Measurements from ENCODE around the gene DOCK2.

DOCK2 gene

DNA sequence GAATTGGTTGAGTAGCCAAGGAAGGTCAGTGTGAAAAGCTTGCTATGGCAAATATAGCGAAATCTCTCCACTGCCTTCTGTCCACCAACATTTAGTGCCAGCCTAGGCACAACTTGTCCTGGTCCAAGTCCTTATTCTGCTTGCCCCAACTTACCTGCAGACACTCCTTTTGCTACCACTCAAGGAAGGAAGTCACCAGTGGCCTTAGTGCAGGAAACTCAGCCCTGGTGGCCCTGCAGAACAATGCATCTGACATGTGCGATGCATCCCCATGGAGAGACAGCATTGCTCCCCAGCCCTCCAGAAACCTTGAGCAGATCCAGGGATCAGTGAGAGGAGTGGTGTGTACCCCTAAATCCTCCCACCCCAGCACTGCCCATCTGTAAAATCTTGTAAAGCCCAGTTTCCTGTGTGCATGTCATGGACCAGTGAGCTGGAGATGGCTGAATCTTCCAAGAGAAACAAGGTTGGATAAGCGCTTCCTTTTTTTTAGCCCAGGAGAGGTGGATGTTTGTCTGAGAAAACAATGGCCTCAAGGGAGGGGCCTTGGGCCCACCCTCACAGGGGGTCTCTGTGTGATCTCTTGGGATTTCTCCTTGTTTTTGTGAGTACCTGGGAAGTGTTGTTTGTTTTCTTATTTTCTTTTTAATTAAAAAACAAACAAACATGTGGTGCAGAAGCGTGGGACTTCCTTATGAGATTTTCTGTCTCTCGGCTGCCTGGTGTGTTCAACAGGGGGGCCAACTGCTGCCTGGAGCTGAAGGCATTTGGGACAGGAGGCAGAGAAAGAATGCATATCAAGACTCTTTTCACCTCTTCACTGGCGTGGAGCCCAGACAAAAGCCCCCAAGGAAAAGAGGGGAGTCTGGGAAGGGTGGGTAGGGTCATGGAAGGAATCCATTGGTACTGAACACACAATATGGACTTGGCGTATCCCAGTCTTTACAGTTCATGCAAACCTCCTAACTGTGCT, 472.3 kb downstream of the DOCK2 start:
- DNase-seq = no peak

DNA sequence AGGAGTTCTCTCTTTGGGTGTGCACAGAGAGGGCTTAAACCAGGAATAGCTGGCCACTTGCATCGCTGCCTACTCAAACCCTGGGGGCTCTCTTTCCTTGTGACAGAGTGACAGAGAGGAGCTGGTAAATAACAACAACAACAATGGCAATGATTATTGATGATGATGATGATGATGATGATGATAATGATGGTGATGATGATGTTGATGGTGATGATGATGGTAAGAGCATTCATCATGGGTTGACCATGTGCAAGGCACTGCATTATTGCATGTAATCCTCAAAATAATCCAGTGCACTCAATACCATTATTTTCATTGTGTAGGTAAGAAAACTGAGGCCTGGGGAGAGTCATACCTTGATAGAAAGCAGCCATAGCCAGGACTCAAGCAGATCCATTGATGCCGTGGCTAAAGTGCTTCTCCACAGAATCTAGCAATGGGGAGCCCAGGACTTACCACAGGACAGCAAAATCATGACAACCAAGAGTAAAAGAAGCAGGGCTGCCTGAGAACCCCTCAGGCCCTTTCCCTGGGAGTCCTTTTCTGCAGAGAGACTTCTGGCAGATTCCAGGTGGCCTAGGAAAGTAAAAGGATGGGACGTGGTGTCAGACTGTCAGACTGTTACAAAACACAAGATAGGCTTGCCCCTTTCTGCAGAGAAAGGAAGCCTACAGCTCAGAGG, 473.5 kb downstream of the DOCK2 start:
- no peak for DNase-seq

DNA sequence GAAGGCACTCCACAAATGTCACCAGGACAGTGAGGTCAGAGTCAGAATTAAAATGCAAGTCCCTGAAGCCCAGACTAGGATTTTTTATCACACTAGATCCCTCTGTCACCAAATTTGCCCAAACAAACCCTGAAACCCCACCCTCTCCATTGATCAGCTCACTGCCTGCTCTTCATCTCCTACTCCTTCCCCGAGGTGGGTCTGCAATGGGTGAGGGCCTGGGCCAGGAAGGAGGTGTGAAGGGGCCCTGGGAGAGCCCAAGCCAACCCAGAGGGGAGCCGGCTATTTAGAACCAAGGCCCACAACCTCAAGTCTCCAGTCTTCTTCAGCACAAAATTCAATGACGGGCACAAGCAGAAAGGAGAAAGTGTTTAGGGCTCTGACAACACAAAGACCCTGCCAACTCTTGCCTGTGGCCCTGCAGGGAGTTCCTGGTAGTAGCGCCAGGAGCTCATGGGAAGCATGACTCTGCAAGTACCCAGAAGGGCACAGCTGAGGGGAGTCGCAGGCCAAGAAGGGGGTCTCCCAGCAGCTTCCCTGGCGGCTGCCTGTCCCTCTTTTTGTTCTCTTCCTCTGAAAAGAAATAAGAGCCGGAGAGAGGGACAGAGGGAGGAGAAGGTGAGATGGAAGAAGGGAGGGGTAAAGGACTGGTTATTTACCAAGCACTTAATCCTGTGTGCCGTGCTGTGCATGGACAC, 474.2 kb downstream of the DOCK2 start:
- DNase-seq = no peak

DNA sequence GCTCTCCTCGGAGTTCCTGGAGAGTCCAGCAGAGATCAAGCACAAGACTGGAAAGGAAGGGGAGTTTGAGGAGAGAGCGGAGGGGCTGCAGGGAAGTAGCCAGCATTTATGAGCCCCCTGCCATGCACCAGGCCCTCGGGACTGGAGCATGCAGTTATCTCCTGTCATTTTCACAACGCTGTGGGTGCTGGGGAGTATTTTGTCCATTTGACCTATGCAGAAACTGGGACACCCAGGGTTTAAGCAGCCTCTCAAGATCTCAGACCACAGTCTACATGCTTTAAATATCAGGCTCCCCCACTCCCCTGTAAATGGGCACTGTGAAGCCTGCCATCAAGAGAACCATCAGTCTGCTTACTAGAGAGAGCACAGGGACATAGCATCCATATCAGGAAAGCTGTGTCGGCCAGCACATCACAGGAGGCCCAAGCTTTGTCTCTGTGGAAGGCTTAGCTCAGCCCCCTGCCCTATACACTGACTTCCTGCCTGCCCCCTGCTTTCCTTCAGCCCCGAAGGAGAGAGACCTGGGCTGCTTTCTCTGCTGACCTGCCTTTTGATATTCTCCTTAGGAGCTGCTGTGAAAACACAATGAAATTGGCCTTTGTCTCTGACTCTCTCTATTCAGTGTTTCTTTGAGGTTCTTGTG, 475.9 kb downstream of the DOCK2 start:
- no peak for DNase-seq

DNA sequence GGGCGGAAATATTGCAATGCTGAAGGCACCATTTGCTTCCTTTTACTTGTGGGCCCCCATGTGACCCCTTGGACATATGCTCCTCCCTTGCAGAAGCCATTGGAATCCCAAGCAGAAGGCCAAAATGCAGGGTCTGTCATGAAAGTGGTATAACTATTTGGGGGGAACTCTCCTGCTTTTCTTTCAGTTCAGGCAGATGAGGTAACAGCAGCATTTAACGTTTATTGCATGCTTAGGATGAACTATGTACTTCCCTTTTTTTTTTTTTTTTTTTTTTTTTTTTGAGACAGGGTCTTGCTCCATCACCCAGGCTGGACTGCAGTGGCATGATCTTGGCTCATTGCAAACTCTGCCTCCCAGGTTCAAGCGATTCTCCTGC, 476.4 kb downstream of the DOCK2 start:
- no peak for DNase-seq

DNA sequence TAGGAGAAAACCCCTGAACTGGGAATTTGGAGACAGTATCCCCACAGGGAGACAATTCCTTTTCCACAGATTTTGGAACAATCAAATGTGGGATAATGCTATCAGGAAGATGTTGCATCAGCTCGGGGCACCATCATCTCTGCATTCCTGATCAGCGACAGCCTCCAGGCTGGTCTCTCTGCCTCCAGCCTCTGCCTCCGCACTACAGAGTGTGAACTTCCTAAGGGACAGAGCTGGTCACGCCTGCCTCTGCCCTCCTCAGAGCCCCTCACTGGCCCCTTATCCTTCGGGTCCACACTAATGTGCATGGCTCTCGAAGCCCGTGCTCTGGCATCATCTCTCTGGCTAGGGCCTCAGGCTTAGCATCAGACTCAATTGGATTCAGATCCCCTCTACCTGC, 477.2 kb downstream of the DOCK2 start:
- DNase-seq = no peak

DNA sequence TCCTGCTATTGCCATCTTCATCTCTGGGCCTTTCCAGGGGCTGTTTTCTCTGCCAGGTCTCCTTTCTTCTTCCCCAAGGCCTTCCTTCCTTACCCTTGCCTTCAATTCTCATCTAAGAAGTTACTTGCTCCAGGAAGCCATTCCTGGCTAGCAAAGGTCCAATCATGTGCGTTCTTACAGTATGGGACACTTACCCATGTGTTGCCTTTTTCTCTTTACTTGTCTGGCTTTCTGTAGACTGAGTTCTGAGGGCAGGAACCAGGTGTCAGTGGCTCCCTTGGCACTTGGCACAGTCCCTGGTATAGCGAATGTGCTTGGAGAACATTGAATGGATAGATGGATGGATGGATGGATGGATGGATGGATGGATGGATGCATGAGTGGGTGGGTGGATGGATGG, 478.9 kb downstream of the DOCK2 start:
- DNase-seq = no peak

DNA sequence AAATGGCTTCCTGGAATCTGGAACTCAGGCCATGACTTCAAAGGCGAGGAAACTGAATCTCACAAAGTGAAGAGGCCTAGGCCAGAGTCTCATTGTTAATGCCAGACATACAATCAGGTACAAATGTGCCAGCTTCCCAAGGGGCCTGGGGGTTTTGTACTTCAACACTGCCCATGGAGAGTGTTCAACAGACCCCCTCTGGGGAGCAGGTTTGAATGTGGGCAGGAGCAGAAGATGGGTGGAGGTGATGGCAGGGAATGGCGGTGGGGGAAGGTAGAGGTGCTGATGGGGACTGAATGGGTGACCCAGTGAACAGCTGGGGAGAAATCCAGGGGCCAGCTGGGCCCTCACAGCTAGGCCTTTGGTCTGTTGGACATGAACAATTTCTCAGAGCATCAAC, 480.7 kb downstream of the DOCK2 start:
- no peak for DNase-seq

DNA sequence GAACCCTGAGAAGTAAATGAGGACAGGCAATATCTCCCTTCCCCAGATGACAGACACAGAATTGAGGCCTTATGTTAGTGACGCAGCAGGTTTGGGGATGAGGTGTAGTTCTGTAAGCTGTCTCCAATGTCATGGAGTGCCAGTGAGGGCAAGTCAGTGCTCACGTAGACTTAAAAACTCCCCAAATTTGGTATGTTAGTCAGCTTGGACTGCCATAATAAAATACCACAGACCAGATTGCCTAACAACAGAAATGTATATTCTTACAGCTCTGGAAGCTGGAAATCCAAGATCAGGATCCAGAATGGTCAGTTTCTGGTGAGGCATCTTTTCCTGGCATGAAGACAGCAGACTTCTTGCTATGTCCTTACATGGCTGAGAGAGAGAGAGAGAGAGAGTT, 483.5 kb downstream of the DOCK2 start:
- no peak for DNase-seq

DNA sequence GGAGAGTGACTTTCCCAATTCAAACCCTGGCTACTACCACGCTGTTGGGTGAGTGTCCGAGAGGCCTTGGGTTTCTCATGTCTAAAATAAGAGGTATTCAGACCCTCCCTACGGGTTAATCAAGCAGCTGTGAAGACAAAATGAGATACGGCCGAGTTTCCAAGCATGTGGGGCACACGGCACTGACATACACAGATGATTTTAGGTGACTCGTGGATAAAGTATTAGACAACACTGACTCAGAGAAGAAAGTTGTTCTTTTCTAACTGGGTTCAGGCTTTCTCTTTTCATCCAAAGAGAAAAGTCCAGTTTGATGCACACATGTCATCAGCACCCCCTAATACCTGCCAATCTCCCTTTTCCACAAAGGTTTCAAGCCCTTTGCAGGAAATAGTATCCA, 484.2 kb downstream of the DOCK2 start:
- DNase-seq = no peak

DNA sequence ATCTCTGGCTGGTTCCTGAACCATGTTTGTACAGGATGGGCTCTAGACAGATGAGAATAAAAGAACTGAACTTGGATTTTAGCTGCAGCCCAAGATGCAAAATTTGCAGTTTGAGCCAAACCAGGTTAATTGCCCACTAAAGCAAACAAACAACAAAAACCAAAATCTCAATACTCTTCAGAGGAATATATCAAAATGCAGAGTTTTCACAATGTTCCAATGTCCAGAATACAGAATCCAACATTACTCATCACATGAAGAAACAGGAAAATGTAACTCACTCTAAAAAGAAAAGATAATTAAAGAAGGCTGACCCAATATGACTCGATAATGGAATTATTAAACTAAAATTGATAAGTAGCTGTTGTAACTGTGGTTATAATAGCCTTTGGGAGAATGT, 489.0 kb downstream of the DOCK2 start:
- DNase-seq = no peak

DNA sequence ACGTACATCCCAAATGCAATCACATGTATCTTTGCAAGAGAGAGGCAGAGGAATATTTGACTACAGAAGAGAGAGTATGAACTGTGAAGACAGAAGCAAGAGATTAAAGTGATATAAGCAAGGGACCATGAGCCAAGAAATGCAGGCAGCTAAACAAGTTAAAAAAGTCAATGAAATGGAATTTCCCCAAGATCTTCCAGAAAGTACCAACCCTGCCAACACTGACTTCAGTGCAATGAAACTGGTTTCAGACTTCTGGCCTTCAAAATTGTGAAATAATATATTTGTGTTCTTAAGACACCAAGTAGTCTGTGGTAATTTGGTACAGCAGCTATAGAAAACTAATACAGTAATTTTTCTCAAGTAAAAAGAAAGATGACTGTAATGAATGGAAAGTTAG, 489.6 kb downstream of the DOCK2 start:
- no peak for DNase-seq

DNA sequence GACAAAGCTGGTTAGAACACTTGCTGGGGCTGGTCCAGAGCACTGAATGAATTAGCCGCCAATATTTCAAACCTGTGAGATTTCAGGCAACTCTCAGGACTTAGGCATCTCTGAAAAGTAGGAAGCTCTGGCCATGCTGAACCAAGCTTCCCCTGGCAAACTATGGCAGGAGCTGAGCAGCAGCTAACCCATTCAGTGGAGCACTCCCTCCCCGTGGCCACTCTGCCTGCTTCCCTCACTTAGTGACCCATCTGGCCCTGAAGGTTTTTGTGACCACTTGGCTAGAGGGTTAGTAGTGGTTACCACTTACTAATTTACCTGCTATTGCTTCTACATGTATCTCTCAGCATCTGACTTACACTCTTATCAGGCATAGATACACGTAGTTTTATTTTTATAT, 494.2 kb downstream of the DOCK2 start:
- DNase-seq = no peak

DNA sequence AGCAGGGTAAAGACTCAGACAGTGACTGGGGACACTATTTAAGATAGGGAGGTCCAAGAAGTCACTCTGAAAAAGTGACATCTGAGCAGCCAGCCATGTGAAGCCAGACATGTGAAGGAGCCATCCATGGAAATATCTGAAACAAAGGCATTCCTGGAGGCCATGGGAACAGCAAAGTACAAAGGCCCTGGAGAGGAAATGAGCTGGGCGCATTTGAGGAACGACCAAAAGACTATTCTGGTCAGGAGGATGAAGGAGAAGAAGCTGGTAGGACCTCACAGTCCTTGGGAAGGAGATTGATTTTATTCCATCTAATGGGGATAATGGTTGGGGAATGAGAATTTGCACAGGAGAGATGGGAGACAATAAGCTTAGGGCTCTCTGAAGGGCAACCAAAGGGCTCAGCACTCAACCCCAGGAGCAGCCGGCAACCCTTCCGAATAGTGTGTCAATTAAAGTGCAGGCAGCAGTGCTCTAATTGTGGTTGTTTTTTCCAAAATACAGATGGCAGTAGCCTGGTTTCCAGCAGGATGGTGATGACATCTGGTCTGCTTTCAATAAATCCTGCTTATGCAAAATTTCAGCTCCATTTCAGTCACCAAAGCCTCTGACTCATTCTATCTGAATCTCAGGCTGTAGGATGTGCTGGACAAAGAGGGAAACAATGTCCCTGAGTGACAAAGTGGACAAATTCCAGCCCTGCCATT, 495.3 kb downstream of the DOCK2 start:
- DNase-seq = no peak

Measured in NCI-H446 (cell line).